M059J (cell line): ENCODE results near the gene EVI5. TPM values are rescaled to one million over a fixed set of nuclear protein-coding genes. Genes with fewer than 3 reads are reported as not detected.

Experiments
- DNase-seq: peaks from one replicate; pipeline ENCODE4 v3.0.0-alpha.2; 2012; ENCODE audit warnings: low read depth
- total RNA-seq: library from RNA; depleted of rRNA; stranded (reverse); fragments of >200 nt; shearing (Covaris generic); gene quantifications from 2 replicates; pipeline ENCODE4 v1.2.3, GENCODE V29; 2014

The EVI5 gene
- total RNA-seq, 1 experiment from 2014 or later: 7.7 TPM

- DNase-seq: peak; percentile 41
Observed at GRCh38 chr1:92484472-92485380, 300.2 kb downstream of the EVI5 start.

- DNase-seq: peak; percentile 16
Observed at GRCh38 chr1:92483610-92484471, 301.1 kb downstream of the EVI5 start.

- DNase-seq: peak; percentile 56
Observed at GRCh38 chr1:92482665-92483609, 302.0 kb downstream of the EVI5 start.

GRCh38 chr1:92481971-92482664 is 302.8 kb downstream of the EVI5 start:
- peak; percentile 20 for DNase-seq

- no peak for DNase-seq
Observed at GRCh38 chr1:92481599-92481925, 303.3 kb downstream of the EVI5 start.

GRCh38 chr1:92480813-92481598 is 303.9 kb downstream of the EVI5 start:
- DNase-seq: no peak

- no peak for DNase-seq
Observed at GRCh38 chr1:92480200-92480812, 304.6 kb downstream of the EVI5 start.

GRCh38 chr1:92479587-92479986 is 305.3 kb downstream of the EVI5 start:
- no peak for DNase-seq

GRCh38 chr1:92478393-92478792 is 306.5 kb downstream of the EVI5 start:
- DNase-seq: peak; percentile 72

- DNase-seq: no peak
Observed at GRCh38 chr1:92476071-92476631, 308.8 kb downstream of the EVI5 start.

- DNase-seq: no peak
Observed at GRCh38 chr1:92475029-92475428, 309.9 kb downstream of the EVI5 start.

- DNase-seq: no peak
Observed at GRCh38 chr1:92473781-92474495, 311.0 kb downstream of the EVI5 start.

GRCh38 chr1:92470216-92470615 is 314.7 kb downstream of the EVI5 start:
- no peak for DNase-seq

GRCh38 chr1:92466683-92467352 is 318.1 kb downstream of the EVI5 start:
- no peak for DNase-seq

GRCh38 chr1:92465256-92465647 is 319.7 kb downstream of the EVI5 start:
- no peak for DNase-seq

GRCh38 chr1:92464588-92465255 is 320.2 kb downstream of the EVI5 start:
- no peak for DNase-seq

- peak; percentile 61 for DNase-seq
Observed at GRCh38 chr1:92461364-92462097, 323.4 kb downstream of the EVI5 start.
